Measurements from ENCODE around the gene SPRR3.

The SPRR3 gene, protein sequence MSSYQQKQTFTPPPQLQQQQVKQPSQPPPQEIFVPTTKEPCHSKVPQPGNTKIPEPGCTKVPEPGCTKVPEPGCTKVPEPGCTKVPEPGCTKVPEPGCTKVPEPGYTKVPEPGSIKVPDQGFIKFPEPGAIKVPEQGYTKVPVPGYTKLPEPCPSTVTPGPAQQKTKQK

GRCh38 chr1:153001382-153001781, at the start of gene SPRR3:
TSS of gene SPRR3 (plus strand) at chr1:153001749. CDS start at chr1:153003021, 1,272 bp downstream.
- DNase-seq (ENCODE audit: low read depth in 2 of 2), result no peak

- no peak for DNase-seq (ENCODE audit: low read depth in 2 of 2)
Measured at GRCh38 chr1:152953761-152954160, 47.8 kb upstream of the SPRR3 start.

DNA sequence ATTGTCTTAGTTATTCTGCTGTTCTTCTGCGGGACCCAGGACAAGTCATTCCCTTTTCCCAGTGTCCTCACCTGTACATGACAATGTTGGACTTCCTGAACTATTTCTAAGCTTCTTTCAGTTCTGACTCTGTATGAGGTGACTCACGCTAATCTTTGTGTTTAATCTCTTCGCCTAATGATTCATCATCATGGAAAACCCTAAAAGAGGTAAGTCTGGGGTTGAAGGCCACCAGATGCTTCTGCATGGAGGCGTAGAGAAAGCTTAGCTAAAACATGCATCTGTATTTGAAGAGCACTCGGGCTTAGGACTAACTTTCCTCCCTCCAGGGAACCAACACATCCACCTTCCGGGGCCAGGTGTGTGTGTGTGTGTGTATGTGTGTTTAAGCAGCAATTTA, 47.1 kb upstream of the SPRR3 start:
- no peak for DNase-seq (ENCODE audit: low read depth in 2 of 2)

GRCh38 chr1:152957561-152957960, 44.0 kb upstream of the SPRR3 start:
- no peak for DNase-seq (ENCODE audit: low read depth in 2 of 2)

DNA sequence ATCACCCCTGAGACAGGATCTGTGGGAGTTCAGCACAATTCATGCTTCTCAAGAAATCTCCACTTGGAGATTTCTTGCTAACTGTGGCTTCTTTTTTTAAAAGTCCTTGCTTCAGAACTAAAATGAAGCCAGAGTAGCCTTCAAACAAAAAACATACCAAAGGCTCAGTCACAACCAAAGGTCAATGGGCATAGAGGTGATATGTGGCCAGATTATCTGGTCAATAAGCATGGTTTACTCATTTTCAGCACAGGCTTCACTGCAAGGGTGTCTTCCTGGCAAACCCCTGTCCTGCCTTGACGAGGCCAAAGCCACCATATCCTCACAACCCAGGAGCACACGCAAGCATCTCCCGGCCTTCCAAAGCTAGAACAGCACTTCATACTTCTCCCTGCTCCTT, 42.3 kb upstream of the SPRR3 start:
- DNase-seq (ENCODE audit: low read depth in 2 of 2), result no peak

DNA sequence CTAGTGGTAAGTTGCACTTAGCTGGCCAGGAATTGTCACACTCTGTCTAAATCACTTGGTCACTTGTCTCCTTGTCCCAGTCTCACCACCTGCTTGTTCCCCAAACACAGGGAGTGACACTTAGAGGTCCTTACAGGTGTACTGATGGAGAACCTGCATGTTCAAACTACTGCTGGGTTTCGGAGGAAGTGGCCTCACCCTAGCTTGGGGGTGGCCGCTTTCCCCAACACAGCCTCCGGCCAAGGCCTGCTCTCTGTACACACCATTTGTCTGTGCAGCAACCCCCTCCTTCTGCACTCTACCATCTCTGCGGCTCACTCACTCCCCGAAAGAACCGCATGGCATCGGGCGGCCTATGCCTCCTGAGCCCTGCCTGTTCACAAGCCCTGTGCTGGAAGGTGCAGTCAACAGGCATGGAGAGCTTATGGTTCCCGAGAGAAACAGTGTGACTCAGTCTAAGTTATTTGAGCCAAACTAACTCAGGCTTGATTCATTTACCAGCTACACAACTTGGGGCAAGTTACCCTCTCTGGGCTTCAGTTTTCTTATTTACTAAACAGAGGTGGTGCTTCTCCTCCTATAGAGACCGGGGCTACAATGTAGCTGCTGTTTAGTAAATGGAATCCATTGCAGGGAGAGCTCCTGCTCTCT, 41.6 kb upstream of the SPRR3 start:
- DNase-seq (ENCODE audit: low read depth in 2 of 2), result no peak

- no peak for DNase-seq (ENCODE audit: low read depth in 2 of 2)
Measured at GRCh38 chr1:152960452-152961044, 41.0 kb upstream of the SPRR3 start.

- no peak for DNase-seq (ENCODE audit: low read depth in 2 of 2)
Measured at GRCh38 chr1:152961226-152961891, 40.2 kb upstream of the SPRR3 start.

- no peak for DNase-seq (ENCODE audit: low read depth in 2 of 2)
Measured at GRCh38 chr1:152962876-152963415, 38.6 kb upstream of the SPRR3 start.

GRCh38 chr1:152964536-152964935, 37.0 kb upstream of the SPRR3 start:
- DNase-seq (ENCODE audit: low read depth in 2 of 2), result no peak

GRCh38 chr1:152965853-152966252, 35.7 kb upstream of the SPRR3 start:
- DNase-seq (ENCODE audit: low read depth in 2 of 2), result no peak

DNA sequence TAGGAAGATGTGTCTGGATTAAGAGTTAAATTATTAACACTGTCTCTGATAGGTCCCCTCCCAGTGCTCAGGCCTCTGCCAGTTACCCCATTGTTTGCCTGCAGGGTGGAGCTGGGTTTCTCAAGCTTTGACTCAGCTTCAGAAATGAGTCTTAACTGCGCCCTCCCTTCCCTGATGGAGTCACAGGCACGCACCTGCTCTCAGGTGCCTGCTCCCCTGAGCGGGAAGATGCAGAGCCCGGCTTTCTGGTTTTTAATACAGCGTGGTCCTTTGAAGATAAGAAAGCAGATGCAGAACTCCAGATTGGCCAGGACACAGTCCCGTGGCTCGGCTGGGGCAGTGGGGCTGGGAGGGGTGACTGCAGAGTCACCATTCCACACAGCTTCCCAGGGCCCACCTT, 34.3 kb upstream of the SPRR3 start:
- DNase-seq (ENCODE audit: low read depth in 2 of 2), result no peak

- DNase-seq (ENCODE audit: low read depth in 2 of 2), result no peak
Measured at GRCh38 chr1:152968248-152968647, 33.3 kb upstream of the SPRR3 start.

- DNase-seq (ENCODE audit: low read depth in 2 of 2), result no peak
Measured at GRCh38 chr1:152969036-152969435, 32.5 kb upstream of the SPRR3 start.

GRCh38 chr1:152970495-152970894, 31.1 kb upstream of the SPRR3 start, which contains the start of gene SPRR4:
TSS of gene SPRR4 (plus strand) at chr1:152970648. CDS start at chr1:152971891, 1,243 bp downstream.
- no peak for DNase-seq (ENCODE audit: low read depth in 2 of 2)

DNA sequence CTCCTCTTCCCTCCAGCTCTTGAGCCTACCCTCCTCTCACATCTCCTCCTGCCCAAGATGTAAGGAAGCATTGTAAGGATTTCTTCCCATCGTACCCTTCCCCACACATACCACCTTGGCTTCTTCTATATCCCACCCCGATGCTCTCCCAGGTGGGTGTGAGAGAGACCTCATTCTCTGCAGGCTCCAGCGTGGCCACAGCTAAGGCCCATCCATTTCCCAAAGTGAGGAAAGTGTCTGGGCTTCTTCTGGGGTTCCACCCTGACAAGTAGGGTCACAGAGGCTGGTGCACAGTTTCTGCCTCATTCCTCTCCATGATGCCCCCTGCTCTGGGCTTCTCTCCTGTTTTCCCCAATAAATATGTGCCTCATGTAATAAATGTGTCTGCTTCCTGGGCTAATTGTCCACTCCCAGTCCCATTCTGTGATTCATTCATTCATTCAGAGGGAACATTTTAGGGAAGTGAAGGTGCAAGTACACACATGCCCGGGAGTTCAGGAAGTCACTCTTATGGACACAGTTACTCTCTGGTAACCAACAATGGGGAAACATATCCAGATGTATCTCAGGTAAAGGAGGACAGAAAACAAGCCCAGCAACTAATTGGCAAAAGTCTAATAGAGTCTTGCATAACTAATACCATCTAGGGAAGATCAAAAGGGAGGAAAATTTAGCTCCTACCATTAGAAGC, 29.2 kb upstream of the SPRR3 start:
- no peak for DNase-seq (ENCODE audit: low read depth in 2 of 2)

GRCh38 chr1:152976688-152977087, 24.9 kb upstream of the SPRR3 start:
- no peak for DNase-seq (ENCODE audit: low read depth in 2 of 2)

GRCh38 chr1:152977614-152978013, 23.9 kb upstream of the SPRR3 start:
- DNase-seq (ENCODE audit: low read depth in 2 of 2), result no peak

GRCh38 chr1:152980676-152981075, 20.9 kb upstream of the SPRR3 start:
- DNase-seq (ENCODE audit: low read depth in 2 of 2), result no peak

GRCh38 chr1:152981146-152981871, 20.2 kb upstream of the SPRR3 start:
- DNase-seq (ENCODE audit: low read depth in 2 of 2), result no peak

- no peak for DNase-seq (ENCODE audit: low read depth in 2 of 2)
Measured at GRCh38 chr1:152982076-152982475, 19.5 kb upstream of the SPRR3 start.

All from stimulated activated CD8-positive, alpha-beta memory T cell treated with anti-CD3 and anti-CD28 coated beads, Interleukin-7, amount 100 ng/mL, for 4 hours (primary cell).